Ishikawa (cell line): Measurements from ENCODE around the gene MAB21L2.

Experiments used
- CEBPB ChIP-seq: IDR thresholded peaks from 2 replicates; pipeline ENCODE4 v1.6.1; 2012
- CREB1 ChIP-seq: IDR thresholded peaks from 2 replicates; pipeline ENCODE4 v1.6.1; 2012; ENCODE audit warnings: low read depth
- EGR1 ChIP-seq: IDR thresholded peaks from 2 replicates; pipeline ENCODE4 v1.6.1; 2012
- EP300 ChIP-seq: IDR thresholded peaks from 2 replicates; pipeline ENCODE4 v1.6.1; 2012; ENCODE audit warnings: borderline replicate concordance
- FOXM1 ChIP-seq: IDR thresholded peaks from 2 replicates; pipeline ENCODE4 v1.6.1; 2012; ENCODE audit warnings: low read depth, borderline replicate concordance
- MAX ChIP-seq: IDR thresholded peaks from 2 replicates; pipeline ENCODE4 v1.6.1; 2012
- NFIC ChIP-seq: IDR thresholded peaks from 2 replicates; pipeline ENCODE4 v1.6.1; 2012
- RAD21 ChIP-seq: IDR thresholded peaks from 2 replicates; pipeline ENCODE4 v1.6.1; 2012; ENCODE audit warnings: low read depth
- REST ChIP-seq: IDR thresholded peaks from 2 replicates; pipeline ENCODE4 v1.6.1; 2012; ENCODE audit warnings: low read depth, mild to moderate bottlenecking
- TAF1 ChIP-seq: IDR thresholded peaks from 2 replicates; pipeline ENCODE4 v1.6.1; 2012; ENCODE audit warnings: low read depth, mild to moderate bottlenecking
- TCF12 ChIP-seq: IDR thresholded peaks from 2 replicates; pipeline ENCODE4 v1.6.1; 2012; ENCODE audit warnings: low read depth
- TEAD4 ChIP-seq: IDR thresholded peaks from 2 replicates; pipeline ENCODE4 v1.6.1; 2012
- USF1 ChIP-seq: IDR thresholded peaks from 2 replicates; pipeline ENCODE4 v1.6.1; 2012
- YY1 ChIP-seq: IDR thresholded peaks from 2 replicates; pipeline ENCODE4 v1.6.1; 2012; ENCODE audit warnings: low read depth
- ZBTB7A ChIP-seq: IDR thresholded peaks from 2 replicates; pipeline ENCODE4 v1.6.1; 2012; ENCODE audit warnings: low read depth

MAB21L2 gene

GRCh38 chr4:150593996-150594395 lies 12.0 kb downstream of the MAB21L2 start:
- TF ChIP-seq EP300 (no peak), NFIC (no peak), USF1 (no peak), FOXM1 (no peak), TCF12 (no peak), REST (no peak), MAX (no peak), TEAD4 (no peak), YY1 (no peak), ZBTB7A (no peak)

GRCh38 chr4:150598909-150599308 lies 17.0 kb downstream of the MAB21L2 start:
- no peak for TF ChIP-seq TEAD4
- TF ChIP-seq TAF1 = no peak
- TF ChIP-seq RAD21 = no peak
- no peak for TF ChIP-seq FOXM1
- no peak for TF ChIP-seq EP300
- no peak for TF ChIP-seq CREB1
- TF ChIP-seq NFIC = no peak
- no peak for TF ChIP-seq REST
- no peak for TF ChIP-seq EGR1
- TF ChIP-seq CEBPB = no peak
- TF ChIP-seq USF1 = no peak
- TF ChIP-seq ZBTB7A = no peak
- TF ChIP-seq YY1 = no peak
- no peak for TF ChIP-seq MAX

GRCh38 chr4:150599547-150599946 lies 17.6 kb downstream of the MAB21L2 start:
- TF ChIP-seq USF1 (no peak), YY1 (no peak), RAD21 (no peak), EGR1 (no peak), TCF12 (no peak), FOXM1 (no peak), NFIC (no peak), MAX (no peak), TAF1 (no peak), EP300 (no peak), CEBPB (no peak), CREB1 (no peak), REST (no peak), ZBTB7A (no peak), TEAD4 (no peak)

- TF ChIP-seq EP300 = no peak
- TF ChIP-seq YY1 = no peak
- no peak for TF ChIP-seq MAX
- no peak for TF ChIP-seq USF1
These were observed 19.0 kb downstream of the MAB21L2 start for GRCh38 chr4:150600812-150601445.
